BJ (cell line): ENCODE data around the gene PRR5. TPM values are rescaled to one million over a fixed set of nuclear protein-coding genes. Genes with fewer than 3 reads are reported as not detected.

Experiments used
- CTCF ChIA-PET: fragments of 350-600 bp; formaldehyde crosslinking; extraction: SDS; loops from one replicate; lab custom pipeline; 2021; ENCODE audit warnings: antibody characterized with exemption, inconsistent platforms; lab: Yijun Ruan, JAX
- POLR2A ChIA-PET: fragments of 300-600 bp; sonication (Branson Sonifier 250); formaldehyde crosslinking; extraction: SDS; loops from one replicate; lab custom pipeline; 2021; ENCODE audit warnings: antibody characterized with exemption; lab: Charles Lee
- DNase-seq: peaks from one replicate; pipeline ENCODE4 v3.0.0-alpha.2; 2011; ENCODE audit warnings: low read depth
- H3K27me3 ChIP-seq: 2 replicates; pipeline ENCODE4 v1.6.0; 2011; ENCODE audit warnings: low read length; ENCODE audit not compliant: control insufficient read depth, insufficient read depth
- H3K36me3 ChIP-seq: 2 replicates; pipeline ENCODE4 v1.5.1; 2011; ENCODE audit warnings: low read length; ENCODE audit not compliant: control insufficient read depth, insufficient read depth
- H3K4me3 ChIP-seq: 2 replicates; pipeline ENCODE4 v1.5.1; 2011; ENCODE audit warnings: low read depth, mild to moderate bottlenecking, control low read depth, low read length
- CTCF ChIP-seq: IDR thresholded peaks from 2 replicates; pipeline ENCODE4 v1.5.1; 2011; ENCODE audit warnings: low read depth, mild to moderate bottlenecking, control low read depth, inconsistent platforms, low read length, moderate library complexity; ENCODE audit not compliant: insufficient read depth
- polyA plus RNA-seq: library from polyadenylated mRNA; depleted of rRNA; stranded (reverse); fragments of >200 nt; gene quantifications from 2 replicates; pipeline ENCODE4 v1.2.3, GENCODE V29; 2011

The PRR5 gene
- polyA plus RNA-seq, 1 experiment, result 33.4 TPM

- no peak for TF ChIP-seq CTCF
- Histone ChIP-seq H3K27me3 (no peaks in the 10 kb centered on the region), H3K4me3 (no peak overlapping the region), H3K36me3 (peaks cover 3% of the 10 kb centered on the region)
- no peak for DNase-seq
- CTCF ChIA-PET, result interaction anchor here (0.9 to 1.3 kb wide), 3 partner anchors 19 to 34 kb away, joined by 3 to 4 read pairs (median 4); no protein-coding TSS in a partner anchor
- POLR2A ChIA-PET, result no interaction called here
These were observed 2.4 kb downstream of the PRR5 start for GRCh38 chr22:44704159-44705021.

GRCh38 chr22:44705022-44705297 lies 3.0 kb downstream of the PRR5 start:
- no peak overlapping the region for H3K4me3 ChIP-seq
- no peak for DNase-seq
- H3K36me3 ChIP-seq, result peaks cover 3% of the 10 kb centered on the region
- no peaks in the 10 kb centered on the region for H3K27me3 ChIP-seq
- ChIA-PET CTCF (interaction anchor here (0.9 to 1.3 kb wide), 2 partner anchors 19 to 35 kb away, joined by 3 to 4 read pairs; no protein-coding TSS in a partner anchor), POLR2A (no interaction called here)
- TF ChIP-seq CTCF, result no peak

- peaks cover 3% of the 10 kb centered on the region for H3K36me3 ChIP-seq
- TF ChIP-seq CTCF, result no peak
- no peaks in the 10 kb centered on the region for H3K27me3 ChIP-seq
- POLR2A ChIA-PET, result no interaction called here
- no peak overlapping the region for H3K4me3 ChIP-seq
- DNase-seq, result no peak
- CTCF ChIA-PET, result interaction anchor here (1.1 to 2.6 kb wide), 5 partner anchors 9 to 30 kb away, joined by 3 to 8 read pairs (median 4); no protein-coding TSS in a partner anchor
These were observed 4.5 kb downstream of the PRR5 start for GRCh38 chr22:44706488-44706887.

GRCh38 chr22:44707178-44707577 lies 5.2 kb downstream of the PRR5 start:
- no peaks in the 10 kb centered on the region for H3K27me3 ChIP-seq
- DNase-seq, result no peak
- TF ChIP-seq CTCF, result no peak
- H3K4me3 ChIP-seq, result no peak overlapping the region
- CTCF ChIA-PET, result interaction anchor here (1.1 to 2.6 kb wide), 5 partner anchors 9 to 29 kb away, joined by 3 to 8 read pairs (median 4); no protein-coding TSS in a partner anchor
- H3K36me3 ChIP-seq, result peaks cover 3% of the 10 kb centered on the region
- POLR2A ChIA-PET, result no interaction called here

- CTCF ChIA-PET, result interaction anchor here (1.0 to 2.6 kb wide), 5 partner anchors 15 to 29 kb away, joined by 3 to 8 read pairs (median 4); no protein-coding TSS in a partner anchor
- no peak for TF ChIP-seq CTCF
- H3K27me3 ChIP-seq, result no peaks in the 10 kb centered on the region
- peaks cover 3% of the 10 kb centered on the region for H3K36me3 ChIP-seq
- no peak for DNase-seq
- H3K4me3 ChIP-seq, result no peak overlapping the region
- POLR2A ChIA-PET, result no interaction called here
These were observed 5.7 kb downstream of the PRR5 start for GRCh38 chr22:44707752-44708151.
